ENCODE data around the gene ABCG8.

- TF ChIP-seq CTCF (IDR thresholded peaks at IDR 0.05; ENCODE audit: low read depth, low read length) (no peak), POLR2A (IDR thresholded peaks at IDR 0.05; ENCODE audit: extremely low read depth, insufficient read length) (no peak), MAX (IDR thresholded peaks at IDR 0.05; ENCODE audit: low read depth, low read length) (no peak)
Measured at GRCh38 chr2:43848214-43848613, 9.4 kb downstream of the ABCG8 start.

Data from NB4 (cell line).